Mesendoderm (in vitro differentiated cells): ENCODE data around the gene DUS2.
"Not testable (repeated sequence)": the region's sequence is repeated elsewhere in the genome, so short reads cannot be mapped to it uniquely, and the experiment has no call there.

Source experiments
- DNase-seq: peaks from one replicate; pipeline ENCODE4 v3.0.0; 2013
- H2AK5ac ChIP-seq: 2 replicates; pipeline ENCODE4 v1.6.1; 2013; ENCODE audit warnings: low read length, inconsistent platforms
- H2BK120ac ChIP-seq: 2 replicates; pipeline ENCODE4 v1.6.1; 2013; ENCODE audit warnings: low read depth, mild to moderate bottlenecking, low read length, moderate library complexity, mixed read lengths
- H2BK15ac ChIP-seq: replicated peaks from 2 replicates; pipeline ENCODE4 v1.6.1; 2013; ENCODE audit warnings: low read depth, mild to moderate bottlenecking, moderate library complexity
- H2BK5ac ChIP-seq: 2 replicates; pipeline ENCODE4 v1.6.1; 2013; ENCODE audit warnings: low read length, inconsistent platforms
- H3K18ac ChIP-seq: 2 replicates; pipeline ENCODE4 v1.6.1; 2013; ENCODE audit warnings: mild to moderate bottlenecking, low read length, mixed read lengths
- H3K23ac ChIP-seq: one replicate; pipeline ENCODE4 v1.6.1; 2013; ENCODE audit warnings: low read length
- H3K27ac ChIP-seq: 2 replicates; pipeline ENCODE4 v1.5.1; 2013; ENCODE audit warnings: low read depth, mild to moderate bottlenecking, inconsistent platforms, low read length, moderate library complexity
- H3K27me3 ChIP-seq: 2 replicates; pipeline ENCODE4 v1.6.1; 2013; ENCODE audit warnings: low read length, control low read depth, mild to moderate bottlenecking, inconsistent platforms; ENCODE audit not compliant: insufficient read depth, poor library complexity
- H3K36me3 ChIP-seq: 2 replicates; pipeline ENCODE4 v1.6.1; 2013; ENCODE audit warnings: low read length, inconsistent platforms; ENCODE audit not compliant: control insufficient read depth, insufficient read depth
- H3K4ac ChIP-seq: one replicate; pipeline ENCODE4 v1.6.1; 2013; ENCODE audit warnings: low read depth, mild to moderate bottlenecking, low read length, moderate library complexity
- H3K4me1 ChIP-seq: 2 replicates; pipeline ENCODE4 v1.6.1; 2013; ENCODE audit warnings: low read depth, low read length, inconsistent platforms; ENCODE audit not compliant: control insufficient read depth
- H3K4me2 ChIP-seq: 2 replicates; pipeline ENCODE4 v1.6.1; 2013; ENCODE audit warnings: low read length
- H3K4me3 ChIP-seq: 2 replicates; pipeline ENCODE4 v1.5.1; 2013; ENCODE audit warnings: mild to moderate bottlenecking, low read length
- H3K56ac ChIP-seq: one replicate; pipeline ENCODE4 v1.6.1; 2013; ENCODE audit warnings: low read length
- H3K79me1 ChIP-seq: 2 replicates; pipeline ENCODE4 v1.6.1; 2013; ENCODE audit warnings: low read length, inconsistent platforms
- H3K79me2 ChIP-seq: 2 replicates; pipeline ENCODE4 v1.6.1; 2013; ENCODE audit warnings: mild to moderate bottlenecking, low read length; ENCODE audit not compliant: control insufficient read depth, insufficient read depth
- H3K9ac ChIP-seq: 2 replicates; pipeline ENCODE4 v1.6.1; 2013; ENCODE audit warnings: low read length, inconsistent platforms
- H4K5ac ChIP-seq: one replicate; pipeline ENCODE4 v1.6.1; 2013; ENCODE audit warnings: low read length
- H4K8ac ChIP-seq: one replicate; pipeline ENCODE4 v1.6.1; 2013; ENCODE audit warnings: low read depth, mild to moderate bottlenecking, control low read depth, low read length, moderate library complexity
- WGBS: extraction: QIAGEN DNeasy Blood & Tissue Kit; methylation state at CpG from one replicate; pipeline ENCODE4 v1.1.7; 2013; ENCODE audit warnings: low lambda C conversion rate, missing lambda C conversion rate; ENCODE audit not compliant: insufficient coverage; ENCODE audit errors: extremely low coverage; 5-methylcytosine and 5-hydroxymethylcytosine counted together

DUS2 gene

DNA sequence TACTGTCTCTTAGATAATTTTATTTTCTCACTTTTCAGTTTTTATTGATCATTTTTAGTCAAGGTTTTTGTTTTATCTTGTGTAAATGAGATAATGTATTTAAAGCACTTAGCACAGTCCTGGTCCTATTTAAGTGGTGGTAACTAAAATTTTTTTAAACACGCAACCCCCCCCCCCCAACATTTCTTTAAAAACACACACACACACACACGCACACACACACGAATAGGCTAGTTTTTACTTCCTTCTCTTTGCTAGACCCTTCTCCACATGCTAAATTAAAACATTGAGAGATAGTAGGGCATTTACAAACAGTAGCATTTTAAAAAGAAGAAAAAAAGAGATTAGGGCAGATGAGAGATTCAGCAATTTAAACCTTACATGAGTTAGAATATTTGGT lies 67.0 kb downstream of the DUS2 start:
- H3K4me3 ChIP-seq = no peak overlapping the region
- H4K8ac ChIP-seq = no peak overlapping the region
- no peak overlapping the region for H2BK5ac ChIP-seq
- H3K4ac ChIP-seq = no peak overlapping the region
- no CpG with 5 or more reads among the region's 3 CpGs for WGBS
- H2AK5ac ChIP-seq = no peak overlapping the region
- H2BK120ac ChIP-seq = no peak overlapping the region
- H4K5ac ChIP-seq = no peak overlapping the region
- H3K18ac ChIP-seq = no peak overlapping the region
- H3K56ac ChIP-seq = no peak overlapping the region
- peaks cover 27% of the 10 kb centered on the region for H3K79me2 ChIP-seq
- H3K23ac ChIP-seq = no peak overlapping the region
- H3K36me3 ChIP-seq = no peaks in the 10 kb centered on the region
- DNase-seq = no peak
- H2BK15ac ChIP-seq = no peak overlapping the region
- no peaks in the 10 kb centered on the region for H3K4me1 ChIP-seq
- no peak overlapping the region for H3K9ac ChIP-seq
- H3K27me3 ChIP-seq = no peaks in the 10 kb centered on the region
- H3K4me2 ChIP-seq = no peak overlapping the region
- H3K79me1 ChIP-seq = peaks cover 3% of the 10 kb centered on the region
- no peak overlapping the region for H3K27ac ChIP-seq

DNA sequence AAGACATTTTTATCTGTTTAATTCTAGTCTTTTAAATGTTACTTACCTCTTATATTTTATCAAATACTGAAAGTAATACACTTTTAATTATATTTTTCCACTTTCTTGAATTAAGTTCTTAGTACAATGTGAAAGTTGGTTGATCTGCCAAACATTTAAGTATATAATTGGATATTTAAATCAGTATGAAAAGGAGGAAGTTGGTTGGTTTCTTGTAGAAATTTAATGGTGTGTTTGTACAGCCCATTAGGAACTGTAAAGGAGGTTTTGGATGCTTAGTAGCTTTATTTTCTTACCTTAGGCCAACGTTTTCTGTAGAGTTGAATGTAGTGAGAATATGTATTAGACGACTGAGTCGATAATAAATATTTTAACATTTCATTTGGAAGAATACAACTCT lies 67.4 kb downstream of the DUS2 start:
- Histone ChIP-seq H3K4me1 (no peaks in the 10 kb centered on the region), H4K5ac (no peak overlapping the region), H3K18ac (no peak overlapping the region), H3K79me2 (peaks cover 29% of the 10 kb centered on the region), H3K4me2 (no peak overlapping the region), H2BK120ac (no peak overlapping the region), H3K23ac (no peak overlapping the region), H2BK15ac (no peak overlapping the region), H3K79me1 (peaks cover 4% of the 10 kb centered on the region), H3K9ac (no peak overlapping the region), H2BK5ac (no peak overlapping the region), H4K8ac (no peak overlapping the region), H3K27me3 (no peaks in the 10 kb centered on the region), H3K56ac (no peak overlapping the region), H3K4me3 (no peak overlapping the region), H2AK5ac (no peak overlapping the region), H3K27ac (no peak overlapping the region), H3K36me3 (no peaks in the 10 kb centered on the region), H3K4ac (no peak overlapping the region)
- 100% methylated on average over 3 of the region's 3 CpGs for WGBS
- DNase-seq = no peak

DNA sequence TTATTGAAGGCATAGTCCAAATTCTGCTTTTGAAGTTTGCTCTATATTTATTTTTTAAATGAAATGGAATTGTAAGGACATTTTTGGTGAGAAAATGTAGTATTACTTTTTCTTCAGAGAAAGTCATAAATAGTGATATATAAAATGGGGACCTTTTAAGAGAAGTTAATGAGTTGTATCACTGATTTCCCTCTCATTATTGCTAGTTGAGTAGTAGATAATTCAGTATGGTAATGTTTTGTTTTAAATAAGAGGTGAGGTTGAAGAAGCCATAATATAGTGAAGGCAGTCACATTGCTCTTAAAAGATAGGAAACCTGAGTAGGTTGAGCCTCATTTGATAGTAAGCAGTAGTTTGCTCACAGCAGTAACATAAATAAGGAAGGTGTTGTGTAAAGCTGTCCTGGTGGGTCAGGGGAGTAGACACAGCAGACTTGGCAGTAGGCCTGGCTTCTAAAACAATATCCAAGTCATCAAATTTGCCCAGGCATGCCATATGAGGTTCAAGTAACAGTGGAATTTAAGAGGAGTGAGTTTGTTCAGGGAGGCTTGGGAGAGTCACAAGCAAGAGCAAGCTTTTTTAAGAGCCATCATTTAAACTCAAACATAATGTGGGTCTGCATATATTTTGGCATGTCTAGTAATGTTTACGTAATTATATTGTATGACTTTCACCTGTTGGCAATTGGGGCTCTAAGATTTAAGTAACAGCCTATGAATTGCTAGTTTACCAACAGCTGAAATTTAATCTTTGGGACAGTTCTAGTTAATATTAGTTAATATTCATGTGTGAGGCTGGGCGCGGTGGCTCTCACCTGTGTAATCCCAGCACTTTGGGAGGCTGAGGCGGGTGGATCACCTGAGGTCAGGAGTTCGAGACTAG lies 68.5 kb downstream of the DUS2 start:
- H2BK5ac ChIP-seq = no peak overlapping the region
- no peak overlapping the region for H3K27ac ChIP-seq
- H4K5ac ChIP-seq = no peak overlapping the region
- no peak overlapping the region for H3K4me3 ChIP-seq
- H3K4me1 ChIP-seq = no peaks in the 10 kb centered on the region
- H3K9ac ChIP-seq = no peak overlapping the region
- H4K8ac ChIP-seq = no peak overlapping the region
- no peak overlapping the region for H2BK120ac ChIP-seq
- no peak overlapping the region for H3K18ac ChIP-seq
- H3K79me2 ChIP-seq = peaks cover 30% of the 10 kb centered on the region
- no peak overlapping the region for H2BK15ac ChIP-seq
- H3K36me3 ChIP-seq = no peaks in the 10 kb centered on the region
- H3K4me2 ChIP-seq = no peak overlapping the region
- DNase-seq = no peak
- no peaks in the 10 kb centered on the region for H3K27me3 ChIP-seq
- peak overlapping the region; percentile 18 for H3K56ac ChIP-seq
- H2AK5ac ChIP-seq = no peak overlapping the region
- no peak overlapping the region for H3K23ac ChIP-seq
- no peak overlapping the region for H3K4ac ChIP-seq
- H3K79me1 ChIP-seq = peaks cover 10% of the 10 kb centered on the region
- no CpG with 5 or more reads among the region's 5 CpGs for WGBS

DNA sequence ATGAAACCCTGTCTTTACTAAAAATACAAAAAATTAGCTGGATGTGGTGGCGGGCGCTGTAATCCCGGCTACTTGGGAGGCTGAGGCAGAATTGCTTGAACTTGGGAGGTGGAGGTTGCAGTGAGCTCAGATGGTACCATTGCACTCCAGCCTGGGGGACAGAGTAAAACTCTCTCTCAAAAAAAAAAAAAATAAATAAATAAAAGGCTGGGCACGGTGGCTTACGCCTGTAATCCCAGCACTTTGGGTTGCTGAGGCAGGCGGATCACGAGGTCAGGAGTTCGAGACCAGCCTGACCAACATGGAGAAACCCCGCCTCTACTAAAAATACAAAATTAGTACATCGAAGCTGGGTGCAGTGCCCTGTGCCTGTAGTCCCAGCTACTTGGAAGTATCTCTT lies 69.2 kb downstream of the DUS2 start:
- not testable (repeated sequence) for H2BK120ac ChIP-seq, H2BK5ac ChIP-seq, H3K27me3 ChIP-seq, H3K36me3 ChIP-seq, H3K23ac ChIP-seq, H3K4me2 ChIP-seq, H4K8ac ChIP-seq, H3K27ac ChIP-seq, H3K9ac ChIP-seq, H3K18ac ChIP-seq, DNase-seq, H2BK15ac ChIP-seq, H3K56ac ChIP-seq, H4K5ac ChIP-seq, H3K4me3 ChIP-seq, H2AK5ac ChIP-seq, H3K4me1 ChIP-seq, H3K4ac ChIP-seq
- WGBS = no CpG with 5 or more reads among the region's 10 CpGs
- H3K79me2 ChIP-seq = peaks cover 29% of the 10 kb centered on the region
- peaks cover 11% of the 10 kb centered on the region for H3K79me1 ChIP-seq

DNA sequence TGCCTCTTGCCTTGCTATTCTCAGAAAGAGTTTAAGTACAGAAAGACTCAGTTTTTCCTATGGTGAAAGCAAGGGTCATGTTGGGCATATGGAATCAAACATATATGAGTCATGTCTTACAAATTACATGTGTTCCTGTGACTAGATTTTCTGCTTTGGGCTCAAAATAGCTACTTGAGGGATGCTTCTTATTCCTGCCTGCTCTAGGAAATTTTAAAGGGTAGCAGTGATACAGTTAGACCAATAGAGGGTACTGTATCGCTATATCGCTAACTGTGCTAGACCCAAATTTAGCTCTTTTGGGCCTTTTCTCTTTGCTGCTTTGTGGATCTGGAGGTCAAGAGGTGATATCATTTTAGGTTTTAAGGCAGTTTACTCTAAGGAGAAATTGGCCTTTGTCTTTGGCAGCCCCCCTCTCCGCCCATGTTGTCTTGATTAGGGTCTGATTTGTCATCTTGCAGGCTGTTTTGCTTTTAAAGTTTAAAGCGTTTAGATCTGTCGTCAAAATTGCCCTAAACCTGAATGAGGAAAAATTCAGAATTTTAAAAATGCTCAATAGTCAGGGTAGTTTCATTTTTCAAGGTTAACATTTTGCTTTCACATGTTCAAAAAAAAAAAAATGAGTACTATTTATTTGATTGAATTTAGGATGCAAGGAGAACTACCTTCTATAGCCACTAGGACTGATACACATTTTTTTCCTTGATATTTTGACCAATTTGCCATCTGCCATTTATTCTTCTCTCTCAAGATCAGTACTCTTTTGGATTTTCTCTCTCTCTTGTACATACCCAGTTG lies 70.9 kb downstream of the DUS2 start:
- peaks cover 25% of the 10 kb centered on the region for H3K79me2 ChIP-seq
- DNase-seq = peak; percentile 62
- H3K79me1 ChIP-seq = peaks cover 11% of the 10 kb centered on the region
- H3K56ac ChIP-seq = no peak overlapping the region
- H2BK15ac ChIP-seq = no peak overlapping the region
- H3K27ac ChIP-seq = no peak overlapping the region
- no peaks in the 10 kb centered on the region for H3K27me3 ChIP-seq
- no peak overlapping the region for H3K9ac ChIP-seq
- H3K4me1 ChIP-seq = no peaks in the 10 kb centered on the region
- H2BK5ac ChIP-seq = no peak overlapping the region
- no peak overlapping the region for H3K4me2 ChIP-seq
- H3K36me3 ChIP-seq = no peaks in the 10 kb centered on the region
- H3K4me3 ChIP-seq = no peak overlapping the region
- H4K5ac ChIP-seq = no peak overlapping the region
- WGBS = no CpG with 5 or more reads among the region's 5 CpGs
- no peak overlapping the region for H4K8ac ChIP-seq
- no peak overlapping the region for H2BK120ac ChIP-seq
- H3K4ac ChIP-seq = no peak overlapping the region
- H3K23ac ChIP-seq = no peak overlapping the region
- no peak overlapping the region for H3K18ac ChIP-seq
- H2AK5ac ChIP-seq = no peak overlapping the region
